Astrocyte (in vitro differentiated cells and primary cell): ENCODE data around the gene ADAMTS8. TPM values are rescaled to one million over a fixed set of nuclear protein-coding genes. Genes with fewer than 3 reads are reported as not detected.

Experiments
- DNase-seq: peaks from one replicate; pipeline ENCODE4 v3.0.0-alpha.2; 2010; ENCODE audit warnings: low read depth
- FAIRE-seq: peaks from 2 replicates; lab custom pipeline; 2011; peaks lifted over from hg19 to GRCh38; lab: Jason Lieb, UNC
- H2AFZ ChIP-seq: 2 replicates; pipeline ENCODE4 v1.6.0; 2012; ENCODE audit warnings: low read depth, low read length, inconsistent platforms
- H3K27ac ChIP-seq: 2 replicates; pipeline ENCODE4 v1.5.1; 2011; ENCODE audit warnings: low read depth, low read length, inconsistent platforms
- H3K27me3 ChIP-seq: 2 replicates; pipeline ENCODE4 v1.6.0; 2011; ENCODE audit warnings: low read length, inconsistent platforms; ENCODE audit not compliant: insufficient read depth
- H3K36me3 ChIP-seq: 2 replicates; pipeline ENCODE4 v1.5.1; 2011; ENCODE audit warnings: low read length, inconsistent platforms; ENCODE audit not compliant: insufficient read depth
- H3K4me1 ChIP-seq: 2 replicates; pipeline ENCODE4 v1.5.1; 2011; ENCODE audit warnings: low read length, inconsistent platforms; ENCODE audit not compliant: insufficient read depth
- H3K4me2 ChIP-seq: 2 replicates; pipeline ENCODE4 v1.6.0; 2012; ENCODE audit warnings: low read length, inconsistent platforms
- H3K4me3 ChIP-seq: 2 replicates; pipeline ENCODE4 v1.5.1; 2011; ENCODE audit warnings: low read depth, mild to moderate bottlenecking, low read length, inconsistent platforms; ENCODE audit not compliant: insufficient read depth
- H3K79me2 ChIP-seq: 2 replicates; pipeline ENCODE4 v1.6.0; 2012; ENCODE audit warnings: mild to moderate bottlenecking, low read length, inconsistent platforms; ENCODE audit not compliant: insufficient read depth
- H3K9ac ChIP-seq: 2 replicates; pipeline ENCODE4 v1.6.0; 2012; ENCODE audit warnings: mild to moderate bottlenecking, low read length, inconsistent platforms
- H3K9me3 ChIP-seq: 2 replicates; pipeline ENCODE4 v1.5.1; 2012; ENCODE audit warnings: low read depth, mild to moderate bottlenecking, low read length, inconsistent platforms; ENCODE audit not compliant: insufficient read depth
- H4K20me1 ChIP-seq: 2 replicates; pipeline ENCODE4 v1.6.0; 2012; ENCODE audit warnings: low read length, inconsistent platforms; ENCODE audit not compliant: insufficient read depth
- H3K27ac Mint-ChIP-seq: one replicate; pipeline ENCODE4 v1.8.0; 2021; ENCODE audit warnings: mild to moderate bottlenecking, mixed read lengths; ENCODE audit not compliant: unreplicated experiment
- H3K27me3 Mint-ChIP-seq: one replicate; pipeline ENCODE4 v1.8.0; 2021; ENCODE audit warnings: low read depth, mixed read lengths; ENCODE audit not compliant: unreplicated experiment
- H3K36me3 Mint-ChIP-seq: one replicate; pipeline ENCODE4 v1.8.0; 2021; ENCODE audit warnings: low read depth, mixed read lengths; ENCODE audit not compliant: unreplicated experiment
- H3K4me1 Mint-ChIP-seq: one replicate; pipeline ENCODE4 v1.8.0; 2021; ENCODE audit warnings: low read depth, mixed read lengths; ENCODE audit not compliant: unreplicated experiment
- H3K4me3 Mint-ChIP-seq: one replicate; pipeline ENCODE4 v1.8.0; 2021; ENCODE audit warnings: mild to moderate bottlenecking, moderate library complexity, mixed read lengths; ENCODE audit not compliant: unreplicated experiment
- H3K9me3 Mint-ChIP-seq: one replicate; pipeline ENCODE4 v1.8.0; 2021; ENCODE audit warnings: mild to moderate bottlenecking, mixed read lengths; ENCODE audit not compliant: unreplicated experiment
- EZH2 ChIP-seq: IDR thresholded peaks from 2 replicates; pipeline ENCODE4 v1.6.1; 2012; ENCODE audit warnings: mild to moderate bottlenecking, low read length, inconsistent platforms; ENCODE audit not compliant: insufficient read depth
- total RNA-seq: library from RNA; stranded (reverse); gene quantifications from 2 replicates; pipeline ENCODE4 v1.2.1, GENCODE V29; 2021
- TF ChIP-seq, protein P1 (sequence below): IDR thresholded peaks from 2 replicates; pipeline ENCODE4 v1.5.1; 2011; ENCODE audit warnings: low read depth, mild to moderate bottlenecking, inconsistent platforms, low read length, moderate library complexity; ENCODE audit not compliant: insufficient read depth

The ADAMTS8 gene
- total RNA-seq, 1 donor from 2014 or later = 0.20 TPM

DNA sequence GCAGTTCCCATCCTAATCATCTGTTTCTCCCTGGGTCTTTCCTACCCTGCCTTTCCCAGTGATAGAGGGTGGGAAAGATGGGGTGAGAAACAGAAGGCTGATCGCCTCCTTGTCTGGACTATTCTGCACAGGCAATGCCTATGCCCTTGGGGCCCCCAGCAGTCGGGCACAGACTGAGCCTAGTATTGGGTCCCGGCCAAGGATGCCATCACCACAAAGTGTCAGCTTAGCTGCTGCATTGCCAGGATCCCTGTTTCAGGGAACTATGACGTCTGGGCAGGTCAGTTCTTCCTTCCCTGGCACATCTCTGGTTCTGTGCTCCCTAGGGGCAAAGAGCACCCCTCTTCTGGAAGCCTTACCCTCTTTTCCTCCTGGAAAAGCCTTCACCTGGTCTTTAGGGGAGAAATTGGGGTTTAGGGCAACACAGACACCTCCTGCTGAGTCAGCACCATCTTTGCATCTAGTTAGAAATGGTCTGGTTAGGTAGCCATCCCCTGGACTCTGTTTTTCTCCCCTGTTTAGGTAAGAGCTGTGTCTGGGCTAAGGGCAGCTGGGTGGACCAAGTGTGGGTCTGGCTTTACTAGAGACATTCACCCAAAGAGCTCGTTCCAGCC, 2.1 kb downstream of the ADAMTS8 start:
- no peaks in the 10 kb centered on the region for H4K20me1 ChIP-seq
- no peak overlapping the region for H3K4me2 ChIP-seq
- no peak overlapping the region for H3K9ac ChIP-seq
- no peak overlapping the region for H2AFZ ChIP-seq
- no peak for DNase-seq
- TF ChIP-seq, protein P1, sequence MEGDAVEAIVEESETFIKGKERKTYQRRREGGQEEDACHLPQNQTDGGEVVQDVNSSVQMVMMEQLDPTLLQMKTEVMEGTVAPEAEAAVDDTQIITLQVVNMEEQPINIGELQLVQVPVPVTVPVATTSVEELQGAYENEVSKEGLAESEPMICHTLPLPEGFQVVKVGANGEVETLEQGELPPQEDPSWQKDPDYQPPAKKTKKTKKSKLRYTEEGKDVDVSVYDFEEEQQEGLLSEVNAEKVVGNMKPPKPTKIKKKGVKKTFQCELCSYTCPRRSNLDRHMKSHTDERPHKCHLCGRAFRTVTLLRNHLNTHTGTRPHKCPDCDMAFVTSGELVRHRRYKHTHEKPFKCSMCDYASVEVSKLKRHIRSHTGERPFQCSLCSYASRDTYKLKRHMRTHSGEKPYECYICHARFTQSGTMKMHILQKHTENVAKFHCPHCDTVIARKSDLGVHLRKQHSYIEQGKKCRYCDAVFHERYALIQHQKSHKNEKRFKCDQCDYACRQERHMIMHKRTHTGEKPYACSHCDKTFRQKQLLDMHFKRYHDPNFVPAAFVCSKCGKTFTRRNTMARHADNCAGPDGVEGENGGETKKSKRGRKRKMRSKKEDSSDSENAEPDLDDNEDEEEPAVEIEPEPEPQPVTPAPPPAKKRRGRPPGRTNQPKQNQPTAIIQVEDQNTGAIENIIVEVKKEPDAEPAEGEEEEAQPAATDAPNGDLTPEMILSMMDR = no peak
- no peak for TF ChIP-seq EZH2
- H3K4me1 Mint-ChIP-seq = peaks cover 3% of the 10 kb centered on the region
- no peak overlapping the region for H3K27ac ChIP-seq
- no peaks in the 10 kb centered on the region for H3K79me2 ChIP-seq
- H3K27me3 Mint-ChIP-seq = peaks cover 84% of the 10 kb centered on the region
- H3K9me3 ChIP-seq = no peaks in the 10 kb centered on the region
- H3K9me3 Mint-ChIP-seq = peaks cover 3% of the 10 kb centered on the region
- FAIRE-seq = no peak
- H3K36me3 ChIP-seq = no peaks in the 10 kb centered on the region
- peaks cover 3% of the 10 kb centered on the region for H3K36me3 Mint-ChIP-seq
- H3K4me3 Mint-ChIP-seq = no peak overlapping the region
- H3K4me3 ChIP-seq = no peak overlapping the region
- H3K27ac Mint-ChIP-seq = no peak overlapping the region
- peaks cover 77% of the 10 kb centered on the region for H3K27me3 ChIP-seq
- no peaks in the 10 kb centered on the region for H3K4me1 ChIP-seq

DNA sequence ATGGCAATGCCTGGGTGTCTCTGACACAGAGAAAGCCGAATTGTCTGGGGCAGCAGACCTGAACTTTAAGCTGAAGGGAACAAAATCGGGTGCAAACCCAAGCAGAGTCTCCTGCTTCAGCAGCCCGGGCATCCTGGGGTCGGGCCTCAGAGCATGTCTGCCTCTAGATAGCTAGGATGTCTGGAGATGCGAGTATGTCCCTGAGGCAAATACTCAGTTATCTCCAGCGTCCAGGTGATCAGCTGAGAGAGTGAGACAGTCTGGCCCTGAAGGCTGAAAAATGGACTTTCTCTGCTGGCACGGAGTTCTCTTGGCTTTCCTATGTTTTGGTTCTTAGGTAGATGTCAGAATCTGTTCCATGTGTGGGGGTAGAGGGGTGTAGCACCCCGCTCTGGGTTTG, 3.3 kb downstream of the ADAMTS8 start:
- Mint-ChIP-seq H3K9me3 (peaks cover 8% of the 10 kb centered on the region), H3K4me1 (peaks cover 3% of the 10 kb centered on the region), H3K27ac (no peak overlapping the region), H3K4me3 (no peak overlapping the region), H3K27me3 (peaks cover 89% of the 10 kb centered on the region), H3K36me3 (peaks cover 6% of the 10 kb centered on the region)
- Histone ChIP-seq H3K27me3 (peaks cover 81% of the 10 kb centered on the region), H3K36me3 (no peaks in the 10 kb centered on the region), H3K9me3 (no peaks in the 10 kb centered on the region), H2AFZ (no peak overlapping the region), H3K27ac (no peak overlapping the region), H3K9ac (no peak overlapping the region), H3K4me2 (no peak overlapping the region), H3K4me3 (no peak overlapping the region), H4K20me1 (no peaks in the 10 kb centered on the region), H3K79me2 (no peaks in the 10 kb centered on the region), H3K4me1 (no peaks in the 10 kb centered on the region)
- FAIRE-seq = no peak
- no peak for TF ChIP-seq EZH2
- TF ChIP-seq, protein P1 = no peak
- DNase-seq = no peak

DNA sequence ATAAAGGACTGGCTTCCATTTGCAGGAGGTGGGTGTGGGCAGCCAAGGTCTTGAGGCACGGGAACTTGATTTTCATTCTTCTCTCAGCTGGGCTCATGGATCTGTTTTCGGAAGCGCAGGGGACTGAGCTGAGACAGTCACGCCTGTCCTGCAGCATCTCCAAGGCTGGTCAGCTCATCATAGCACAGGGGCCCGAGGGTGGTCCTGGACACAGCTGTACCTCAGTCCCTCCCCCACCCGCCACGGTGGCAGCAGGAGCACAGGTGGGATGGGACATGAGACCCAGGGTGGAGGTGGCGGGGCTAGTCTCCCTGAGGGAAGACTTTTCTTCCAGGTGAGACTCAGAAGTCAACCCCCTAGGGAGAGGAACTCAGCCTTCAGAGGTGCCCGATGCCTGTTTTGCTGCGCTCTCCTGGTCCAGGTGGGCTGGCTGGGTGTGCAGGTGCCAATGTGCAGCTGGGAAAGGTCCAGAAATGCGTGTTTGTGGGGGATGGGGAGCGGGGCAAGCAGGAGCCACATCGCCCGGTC, 3.7 kb downstream of the ADAMTS8 start:
- no peak for DNase-seq
- no peak for TF ChIP-seq EZH2
- TF ChIP-seq, protein P1 = no peak
- H3K9ac ChIP-seq = no peak overlapping the region
- Mint-ChIP-seq H3K36me3 (peaks cover 6% of the 10 kb centered on the region), H3K27me3 (peaks cover 89% of the 10 kb centered on the region), H3K27ac (no peak overlapping the region), H3K9me3 (peaks cover 8% of the 10 kb centered on the region), H3K4me1 (peaks cover 3% of the 10 kb centered on the region), H3K4me3 (peak overlapping the region; percentile 16)
- FAIRE-seq = no peak
- H3K36me3 ChIP-seq = no peaks in the 10 kb centered on the region
- no peak overlapping the region for H3K27ac ChIP-seq
- H4K20me1 ChIP-seq = no peaks in the 10 kb centered on the region
- H3K4me2 ChIP-seq = no peak overlapping the region
- H3K4me3 ChIP-seq = no peak overlapping the region
- H3K79me2 ChIP-seq = no peaks in the 10 kb centered on the region
- H3K9me3 ChIP-seq = no peaks in the 10 kb centered on the region
- H3K27me3 ChIP-seq = peaks cover 78% of the 10 kb centered on the region
- H2AFZ ChIP-seq = no peak overlapping the region
- no peaks in the 10 kb centered on the region for H3K4me1 ChIP-seq
